HG03521 (cell line): Measurements from ENCODE around the gene RAD51B.
"Not testable (repeated sequence)": the region's sequence is repeated elsewhere in the genome, so short reads cannot be mapped to it uniquely, and the experiment has no call there.

Source experiments
- ATAC-seq: cut with Tn5 transposase; IDR thresholded peaks from one replicate; pipeline ENCODE4 v1.9.1; 2021; ENCODE audit warnings: mild to moderate bottlenecking, moderate library complexity; ENCODE audit not compliant: unreplicated experiment

Gene RAD51B

GRCh38 chr14:68414121-68414520 is 594.5 kb downstream of the RAD51B start:
- ATAC-seq, result no peak

DNA sequence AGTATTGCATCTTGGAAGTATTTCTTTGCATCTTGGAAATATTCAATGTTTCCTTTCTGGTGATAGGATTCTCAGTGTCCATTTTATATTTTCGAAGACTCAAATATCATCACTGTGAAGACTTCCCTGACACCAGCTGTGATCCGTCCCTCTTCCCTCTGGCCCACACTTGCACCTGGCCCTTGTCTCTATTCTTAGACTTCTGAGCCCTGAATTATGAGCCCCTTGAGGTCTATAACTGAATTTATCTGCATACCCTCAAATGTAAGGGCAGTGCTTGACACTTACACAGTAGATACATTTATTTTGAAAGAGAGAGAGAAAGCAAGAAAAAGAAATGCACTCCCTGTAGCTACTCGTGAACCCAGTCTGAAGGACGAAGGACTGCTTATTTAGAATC is 596.6 kb downstream of the RAD51B start:
- ATAC-seq, result no peak

GRCh38 chr14:68417009-68417650 is 597.6 kb downstream of the RAD51B start:
- ATAC-seq, result no peak

DNA sequence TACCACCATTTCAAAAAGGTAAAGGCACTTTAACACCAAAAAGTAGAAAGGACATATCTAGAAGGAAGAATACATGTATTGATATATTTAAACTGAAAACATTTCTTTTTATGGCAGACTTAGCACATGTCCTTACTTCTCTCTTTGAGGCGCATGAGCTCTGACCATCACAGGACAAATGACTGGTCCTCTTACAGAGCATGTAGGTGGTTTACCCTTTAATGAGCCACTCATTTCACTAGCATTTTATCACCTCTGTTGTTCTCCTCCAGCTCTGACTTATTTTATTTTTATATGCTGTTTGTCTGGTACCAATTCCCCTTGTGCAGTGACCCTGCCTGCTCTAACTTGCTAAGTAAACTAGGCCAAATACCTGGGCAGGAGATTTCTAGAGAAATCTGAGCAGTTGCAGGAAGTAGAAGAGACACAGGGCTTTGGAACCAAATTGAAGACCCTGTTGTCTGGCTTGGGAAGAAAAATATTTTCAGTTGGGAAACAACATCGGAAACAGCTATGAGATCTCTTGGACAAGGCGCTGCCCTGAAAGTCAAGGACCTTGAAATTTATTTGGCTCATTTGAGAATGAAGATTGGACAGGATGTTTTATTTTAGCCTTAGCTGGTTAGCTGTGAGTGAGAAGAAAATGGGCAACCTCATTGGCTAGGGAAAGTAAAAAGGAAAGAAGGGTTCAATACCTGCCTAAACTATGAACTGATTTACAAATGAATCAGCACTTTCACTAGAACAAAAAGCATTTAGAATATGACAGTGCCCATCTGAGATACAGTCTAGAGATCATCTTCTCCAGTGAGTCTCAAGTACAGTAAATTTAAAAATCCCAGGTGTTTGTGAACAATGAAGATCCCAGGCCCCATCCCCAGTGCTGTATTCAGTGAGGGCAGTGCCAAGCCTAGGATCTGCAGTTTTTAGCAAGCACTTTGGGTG is 598.9 kb downstream of the RAD51B start:
- ATAC-seq, result no peak

- ATAC-seq, result no peak
Observed at GRCh38 chr14:68420350-68420749, 600.8 kb downstream of the RAD51B start.

- no peak for ATAC-seq
Observed at GRCh38 chr14:68421116-68421515, 601.5 kb downstream of the RAD51B start.

GRCh38 chr14:68423686-68424085 is 604.1 kb downstream of the RAD51B start:
- ATAC-seq, result no peak

- ATAC-seq, result no peak
Observed at GRCh38 chr14:68424443-68425172, 605.0 kb downstream of the RAD51B start.

GRCh38 chr14:68426661-68427549 is 607.3 kb downstream of the RAD51B start:
- no peak for ATAC-seq

GRCh38 chr14:68427550-68427890 is 607.9 kb downstream of the RAD51B start:
- ATAC-seq, result no peak

GRCh38 chr14:68428900-68429299 is 609.3 kb downstream of the RAD51B start:
- not testable (repeated sequence) for ATAC-seq

DNA sequence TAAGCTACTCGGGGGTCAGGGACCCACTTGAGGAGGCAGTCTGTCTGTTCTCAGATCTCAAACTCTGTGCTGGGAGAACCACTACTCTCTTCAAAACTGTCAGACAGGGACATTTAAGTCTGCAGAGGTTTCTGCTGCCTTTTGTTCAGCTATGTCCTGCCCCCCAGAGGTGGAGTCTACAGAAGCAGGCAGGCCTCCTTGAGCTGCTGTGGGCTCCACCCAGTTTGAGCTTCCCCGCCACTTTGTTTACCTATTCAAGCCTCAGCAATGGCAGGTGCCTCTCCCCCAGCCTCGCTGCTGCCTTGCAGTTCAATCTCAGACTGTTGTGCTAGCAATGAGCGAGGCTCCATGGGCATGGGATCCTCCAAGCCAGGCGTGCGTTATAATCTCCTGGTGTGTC is 614.6 kb downstream of the RAD51B start:
- not testable (repeated sequence) for ATAC-seq

DNA sequence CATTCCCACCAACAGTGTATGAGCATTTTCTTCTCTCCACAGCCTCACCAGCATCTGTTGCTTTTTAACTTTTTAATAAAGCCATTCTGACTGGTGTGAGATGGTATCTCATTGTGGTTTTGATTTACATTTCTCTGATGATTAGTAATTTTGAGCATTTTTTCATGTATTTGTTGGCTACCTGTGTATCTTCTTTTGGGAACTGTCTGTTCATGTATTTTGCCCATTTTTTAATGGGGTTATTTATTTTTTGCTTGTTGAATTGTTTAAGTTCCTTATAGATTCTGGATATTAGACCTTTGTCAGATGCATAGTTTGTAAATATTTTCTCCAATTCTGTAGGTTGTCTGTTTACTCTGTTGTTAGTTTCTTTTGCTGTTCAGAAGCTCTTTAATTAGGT is 616.1 kb downstream of the RAD51B start:
- not testable (repeated sequence) for ATAC-seq

DNA sequence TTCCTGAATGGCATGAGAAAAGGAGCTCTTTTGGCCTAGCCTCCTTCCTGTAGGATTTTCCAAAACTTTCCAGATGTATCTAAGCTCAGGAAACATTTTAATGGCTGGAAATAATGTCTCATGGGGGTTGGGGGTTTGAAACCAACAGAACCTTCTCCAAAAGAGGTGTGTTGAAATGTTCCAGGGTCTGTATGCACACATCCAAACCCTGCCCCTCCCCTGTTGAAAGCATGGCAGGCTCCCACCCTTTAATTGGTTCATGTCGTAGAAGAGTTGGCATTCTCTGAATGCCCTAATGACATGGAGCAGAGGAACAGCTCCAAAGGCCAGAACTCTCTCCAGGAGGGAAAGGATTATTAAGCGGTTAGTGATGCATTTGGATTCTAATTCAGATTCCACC is 620.1 kb downstream of the RAD51B start:
- ATAC-seq, result no peak

- no peak for ATAC-seq
Observed at GRCh38 chr14:68440820-68441219, 621.2 kb downstream of the RAD51B start.

DNA sequence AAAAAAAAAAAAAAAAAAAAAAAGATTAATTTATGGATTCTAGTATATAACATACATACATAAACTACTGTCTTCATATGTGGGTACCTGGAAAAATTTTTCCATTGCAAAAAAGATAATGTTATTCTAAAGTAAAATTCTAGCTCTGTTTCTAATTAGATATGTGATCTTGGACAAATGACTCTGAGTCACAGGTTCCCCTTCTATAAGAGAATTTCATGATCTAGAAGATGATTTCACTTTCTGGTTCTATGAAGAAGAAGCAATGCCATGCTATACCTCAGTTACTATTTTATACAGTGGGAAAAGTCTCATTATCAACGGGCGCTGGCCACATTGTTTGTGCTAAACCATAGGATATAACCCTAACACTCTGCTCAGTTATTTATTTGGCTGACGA is 622.0 kb downstream of the RAD51B start:
- no peak for ATAC-seq

DNA sequence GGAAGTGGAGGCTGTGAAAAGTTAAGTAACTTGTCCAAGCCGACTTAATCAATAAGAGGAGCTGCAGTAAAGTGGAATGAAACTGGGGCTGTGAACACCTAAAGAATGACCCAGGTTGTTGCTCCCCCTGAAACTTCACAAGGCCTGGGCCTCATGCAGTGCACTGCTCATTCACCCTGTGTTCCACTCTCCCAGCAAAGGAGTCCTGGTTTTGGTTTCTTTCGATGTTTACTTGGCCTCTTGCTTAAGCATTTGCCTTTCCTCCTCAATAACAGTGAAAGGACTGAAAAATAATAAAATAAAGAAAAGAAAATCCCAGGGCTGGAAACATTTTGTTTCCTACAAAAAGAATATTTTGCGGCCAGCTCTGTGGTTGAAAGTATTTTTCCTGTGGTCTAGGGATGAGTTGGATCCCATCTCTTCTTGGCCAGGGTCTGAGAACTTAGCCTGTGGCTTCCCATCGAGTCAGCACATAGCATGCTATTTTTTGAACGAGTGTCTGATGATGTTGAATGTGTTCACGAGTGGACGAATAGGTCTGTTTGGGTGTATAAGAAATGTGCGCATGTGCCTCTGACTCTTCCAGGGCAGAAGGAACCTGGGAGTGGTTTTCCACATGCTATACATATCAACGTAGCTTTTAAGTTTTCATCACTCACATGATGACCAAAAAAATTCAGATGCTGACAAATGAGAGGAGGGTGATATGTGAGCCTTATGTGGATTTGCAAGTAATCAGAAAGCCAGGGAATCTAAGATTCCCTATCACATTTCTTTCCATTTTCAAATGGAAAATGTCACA is 623.5 kb downstream of the RAD51B start:
- no peak for ATAC-seq

DNA sequence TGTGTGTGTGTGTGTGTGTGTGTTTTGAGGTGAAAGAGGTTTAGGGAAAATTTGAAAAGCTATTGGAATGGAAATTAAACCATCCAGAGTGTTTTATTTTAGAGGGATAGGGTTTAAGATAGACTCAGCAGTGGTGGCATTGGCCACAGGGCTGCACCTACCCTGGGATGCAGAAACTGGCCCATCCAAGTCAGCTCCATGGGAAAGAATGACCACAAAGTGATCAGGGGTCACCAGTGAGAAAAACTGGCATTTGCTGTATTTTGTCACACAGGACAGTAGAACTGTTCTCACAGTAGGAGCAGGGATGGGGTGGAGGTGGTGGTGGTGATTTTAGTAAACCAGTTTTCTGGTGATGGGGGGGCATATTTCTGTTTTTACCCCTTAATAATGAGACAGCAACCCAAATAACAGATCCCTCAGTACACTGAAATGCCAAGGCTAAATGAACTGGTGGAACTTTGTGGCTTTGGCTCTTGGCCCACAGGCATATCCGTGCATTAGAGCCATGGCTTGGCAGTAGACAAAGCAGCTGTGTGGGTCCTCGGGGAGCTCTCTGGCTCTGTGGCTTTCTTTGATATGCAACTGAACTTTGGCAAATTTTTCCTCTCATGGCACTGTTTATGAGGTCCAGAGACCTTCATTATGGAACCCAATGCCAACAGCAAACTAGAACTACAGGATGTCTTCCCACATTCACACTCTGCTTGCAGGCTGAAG is 625.0 kb downstream of the RAD51B start:
- ATAC-seq, result no peak
